ENCODE measurements around the gene KAT6B.

Gene KAT6B

GRCh38 chr10:74824184-74824899 lies 2.1 kb upstream of the KAT6B start:
- peak; percentile 37 for DNase-seq

DNA sequence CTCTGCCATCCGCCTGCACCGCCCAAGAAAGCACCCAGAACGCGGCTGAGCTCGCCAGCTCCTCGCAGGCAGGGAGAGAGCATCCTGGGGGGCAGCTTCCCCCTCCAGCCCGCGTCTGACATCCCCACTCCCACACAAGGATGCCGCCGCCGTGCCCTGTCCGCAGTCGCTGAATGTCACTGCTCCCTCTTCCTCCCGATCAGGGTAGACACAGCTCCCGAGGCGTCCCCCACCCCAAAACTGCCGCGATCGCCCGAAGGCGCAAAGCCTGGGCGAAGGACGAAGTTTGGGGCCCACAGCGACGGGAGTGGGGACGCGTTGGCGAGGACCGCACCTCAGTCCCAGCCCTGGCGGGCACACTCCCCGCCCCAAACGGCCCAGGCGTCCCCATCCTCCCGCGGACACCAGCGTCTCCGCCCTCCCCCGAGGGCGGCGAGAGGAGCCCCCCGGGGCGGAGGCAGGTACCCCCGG lies 1.5 kb upstream of the KAT6B start:
- peak; percentile 71 for DNase-seq

DNA sequence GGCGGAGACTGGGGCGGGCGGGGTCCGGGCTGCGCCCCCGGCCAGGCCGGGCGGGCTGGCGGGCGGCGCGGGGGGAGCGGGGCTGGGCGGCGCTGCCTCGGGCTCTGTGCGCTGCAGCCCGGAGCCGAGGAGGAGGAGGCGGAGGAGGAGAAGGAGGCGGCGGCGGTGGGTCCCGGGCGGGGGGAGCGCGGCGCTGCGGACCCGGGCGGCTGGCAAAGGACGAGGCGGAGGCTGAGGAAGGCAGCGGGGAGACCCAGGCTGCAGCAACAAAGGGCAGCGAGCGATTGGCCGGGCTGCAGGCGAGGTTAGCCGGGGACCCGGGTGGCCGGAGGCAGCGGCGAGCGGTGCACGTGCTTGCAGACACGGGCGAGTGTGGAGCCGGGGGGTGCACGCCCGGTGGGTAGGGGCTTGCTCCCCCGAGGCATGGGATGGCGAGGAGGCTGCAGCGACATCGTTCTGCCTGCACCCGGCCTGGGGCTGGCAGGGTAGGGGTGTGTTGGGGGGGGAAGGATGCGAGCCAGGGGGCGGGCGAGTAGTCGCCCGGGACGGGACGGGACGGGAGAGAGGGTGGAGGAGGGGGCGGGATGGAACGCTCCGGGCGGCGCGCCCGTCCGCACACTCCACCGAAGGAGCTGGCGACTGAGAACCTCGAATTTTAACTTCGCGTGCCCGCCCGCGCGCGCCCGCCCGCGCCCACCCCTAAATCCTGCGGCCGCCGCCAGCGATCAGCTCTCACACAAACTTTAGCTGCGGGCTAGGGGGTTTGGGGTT lies 844 bp upstream of the KAT6B start:
- DNase-seq = peak; percentile 77

DNA sequence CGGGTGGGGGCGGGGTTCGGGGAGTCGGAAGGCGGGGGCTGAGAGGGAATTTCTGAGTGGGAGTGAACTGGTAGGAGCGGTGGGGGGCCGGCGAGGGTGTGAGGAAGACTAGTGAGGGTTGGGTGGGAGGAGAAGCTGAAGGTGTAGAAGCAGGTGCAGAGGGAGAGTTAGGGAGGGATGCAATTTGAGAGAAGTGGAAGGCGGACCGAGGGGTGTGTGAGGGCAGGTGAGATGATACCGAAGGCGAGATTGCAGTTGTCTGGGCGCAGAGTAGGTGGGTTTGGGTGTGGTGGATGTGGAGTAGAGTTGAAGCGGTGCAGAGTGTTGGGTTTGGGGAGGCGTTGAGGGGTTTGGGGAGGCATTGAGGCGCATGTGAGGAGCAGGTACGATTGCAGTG lies 643 bp downstream of the KAT6B start:
- no peak for DNase-seq

- no peak for DNase-seq
Observed at GRCh38 chr10:74827694-74828093, 1.3 kb downstream of the KAT6B start.

DNA sequence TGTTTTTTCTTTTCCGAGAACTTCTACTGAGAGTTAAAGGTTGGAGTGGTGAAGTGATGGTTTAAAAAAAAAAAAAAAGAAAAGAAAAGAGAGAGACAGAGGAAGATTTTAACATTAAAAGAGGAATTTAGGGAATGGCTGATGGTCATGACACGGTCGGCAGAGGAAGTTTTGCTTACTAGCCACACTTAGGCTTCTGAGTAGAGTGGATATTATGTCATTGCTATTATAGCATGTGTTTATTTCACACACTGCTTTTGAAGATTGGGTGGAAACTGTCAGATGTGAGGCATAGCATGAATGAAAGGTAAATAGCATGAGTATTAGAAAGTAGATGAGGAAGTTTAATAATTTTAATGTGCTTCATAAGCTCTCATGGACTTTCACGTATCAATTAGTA lies 2.5 kb downstream of the KAT6B start:
- DNase-seq = no peak

- DNase-seq = no peak
Observed at GRCh38 chr10:74831518-74832120, 5.2 kb downstream of the KAT6B start.

- DNase-seq = no peak
Observed at GRCh38 chr10:74835963-74836362, 9.6 kb downstream of the KAT6B start.

DNA sequence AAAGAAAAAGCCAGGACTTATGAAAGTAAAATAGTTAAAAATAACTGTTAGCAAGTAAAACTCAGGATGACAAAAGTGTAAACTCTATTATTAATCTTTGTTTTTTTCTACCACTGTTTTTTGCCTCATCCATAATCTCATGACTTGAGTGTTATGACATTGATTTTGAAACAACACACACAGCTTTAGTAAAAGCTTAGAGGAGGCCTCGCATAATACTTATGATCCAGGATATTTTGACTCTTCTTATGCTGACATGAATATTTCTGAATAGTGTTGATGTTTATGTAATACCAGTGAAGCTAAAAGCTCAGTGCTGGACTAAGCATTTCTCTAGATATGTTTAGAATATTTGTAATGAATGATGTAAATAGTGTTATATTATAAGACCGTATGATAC lies 10.5 kb downstream of the KAT6B start:
- DNase-seq = no peak

GRCh38 chr10:74837743-74838142 lies 11.3 kb downstream of the KAT6B start:
- peak; percentile 55 for DNase-seq

DNA sequence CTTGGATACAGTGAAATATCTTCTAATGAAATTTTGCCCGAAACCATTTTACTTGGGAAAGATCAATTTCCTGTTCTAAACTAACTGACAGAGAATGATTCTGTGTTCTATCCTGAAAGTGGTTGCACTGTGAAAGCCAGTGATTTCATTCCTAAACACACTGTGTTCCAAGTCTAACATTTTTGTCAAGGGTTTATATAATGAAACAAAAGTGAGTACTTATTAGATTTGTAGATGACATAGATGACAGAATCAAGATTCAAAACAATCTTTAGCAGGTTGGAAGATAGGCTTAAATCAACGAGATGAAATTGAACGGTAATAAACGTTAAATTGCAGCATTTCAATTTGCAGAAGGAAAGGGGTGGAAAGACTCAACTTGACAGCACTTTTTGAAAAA lies 13.3 kb downstream of the KAT6B start:
- DNase-seq = no peak

GRCh38 chr10:74841265-74841973 lies 15.0 kb downstream of the KAT6B start:
- no peak for DNase-seq

DNA sequence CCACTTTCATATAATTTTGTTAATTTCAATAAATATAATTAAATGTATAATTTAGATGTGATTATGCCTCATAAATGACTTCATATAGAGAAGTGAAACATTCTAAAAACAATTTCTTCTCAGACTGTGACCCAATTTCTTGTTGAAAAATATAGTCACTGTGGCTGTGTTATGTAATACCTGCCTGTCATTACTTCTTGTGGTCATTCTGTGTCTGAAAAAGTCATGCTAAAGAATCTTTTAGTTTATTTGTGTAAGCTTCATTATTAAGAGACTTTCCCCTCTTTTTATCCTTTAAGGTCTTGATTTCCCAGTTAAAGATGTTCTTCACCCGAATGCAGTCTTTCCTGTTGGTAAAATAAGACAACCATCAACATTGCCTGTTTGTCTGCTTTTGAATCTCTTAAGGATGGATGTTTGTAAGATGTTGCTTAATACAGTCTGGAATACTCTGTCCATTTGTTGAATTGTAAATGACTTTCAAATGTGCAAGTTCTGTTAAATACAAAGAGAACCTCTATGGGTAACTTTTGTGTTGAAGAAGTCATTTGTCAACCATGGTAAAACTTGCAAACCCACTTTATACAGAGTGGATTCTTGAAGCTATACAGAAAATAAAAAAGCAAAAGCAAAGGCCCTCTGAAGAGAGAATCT lies 16.0 kb downstream of the KAT6B start:
- DNase-seq = no peak

GRCh38 chr10:74846958-74847357 lies 20.6 kb downstream of the KAT6B start:
- no peak for DNase-seq

GRCh38 chr10:74851831-74852230 lies 25.4 kb downstream of the KAT6B start:
- peak; percentile 83 for DNase-seq

- DNase-seq = peak; percentile 62
Observed at GRCh38 chr10:74852381-74852780, 26.0 kb downstream of the KAT6B start.

DNA sequence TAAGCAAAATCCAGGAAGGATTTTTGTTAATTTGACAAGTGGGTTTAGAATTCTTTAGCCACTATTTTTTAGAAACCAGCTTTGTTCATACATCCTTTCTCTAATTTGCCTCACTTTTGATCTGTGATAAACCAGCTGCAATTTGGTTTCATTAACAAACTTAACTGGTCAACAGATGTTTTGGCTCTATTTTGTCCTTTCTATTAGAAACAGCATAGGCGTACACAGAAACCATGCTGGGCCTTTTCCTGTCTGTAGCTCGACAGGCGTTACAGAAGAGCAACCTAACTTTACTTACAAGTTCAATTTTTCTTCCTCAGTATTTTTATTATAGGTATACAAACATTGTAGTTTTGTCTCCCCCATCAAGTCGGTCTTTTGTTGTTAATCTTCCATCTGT lies 28.2 kb downstream of the KAT6B start:
- DNase-seq = peak; percentile 65

- peak; percentile 84 for DNase-seq
Observed at GRCh38 chr10:74855027-74855426, 28.6 kb downstream of the KAT6B start.

GRCh38 chr10:74855439-74855838 lies 29.0 kb downstream of the KAT6B start:
- peak; percentile 30 for DNase-seq

DNA sequence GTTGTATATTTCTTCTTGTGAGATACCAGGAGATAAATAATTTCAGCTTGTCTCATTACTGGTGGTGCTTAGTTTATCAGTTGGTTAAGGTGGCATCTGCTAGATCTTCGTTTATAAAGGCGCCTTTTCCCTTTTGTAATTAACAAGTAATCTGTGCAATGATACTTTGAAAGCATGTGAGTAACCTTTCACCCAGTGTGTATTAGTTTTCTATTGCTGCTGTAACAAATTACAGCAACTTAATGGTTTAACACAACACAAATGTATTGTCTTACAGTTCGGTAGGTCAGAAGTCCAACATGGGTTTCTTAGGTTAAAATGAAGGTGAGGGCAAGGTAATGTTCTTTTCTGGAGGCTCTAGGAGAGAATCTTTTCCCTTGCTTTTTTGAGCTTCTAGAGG lies 30.5 kb downstream of the KAT6B start:
- DNase-seq = no peak

DNA sequence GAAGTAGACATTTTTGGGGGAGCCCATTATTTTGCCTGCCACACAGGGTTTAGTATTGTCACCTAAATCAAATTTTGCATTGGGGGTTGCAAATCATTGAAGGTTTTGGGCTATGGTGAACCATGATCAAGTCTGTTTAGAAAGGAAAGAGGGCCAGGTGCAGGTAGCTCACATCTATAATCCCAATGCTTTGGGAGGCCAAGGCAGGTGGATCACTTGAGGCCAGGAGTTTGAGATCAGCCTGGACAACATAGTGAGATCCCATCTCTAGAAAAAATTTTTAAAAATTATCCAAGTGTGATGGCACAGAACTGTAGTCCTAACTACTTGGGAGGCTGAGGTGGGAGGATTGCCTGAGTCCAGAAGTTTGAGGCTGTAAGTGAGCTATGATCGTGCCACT lies 31.2 kb downstream of the KAT6B start:
- DNase-seq = no peak

GRCh38 chr10:74859546-74859945 lies 33.1 kb downstream of the KAT6B start:
- DNase-seq = no peak

GRCh38 chr10:74862625-74863024 lies 36.2 kb downstream of the KAT6B start:
- DNase-seq = no peak

Measured in NCI-H69 (cell line).